Neural cell (in vitro differentiated cells): Measurements from ENCODE around the gene ACSS1.

Source experiments
- CTCF ChIP-seq: fragments of 450-650 bp; IDR thresholded peaks from 2 replicates; pipeline ENCODE4 v1.5.1; 2014; ENCODE audit warnings: antibody characterized with exemption, mild to moderate bottlenecking, moderate library complexity; ENCODE audit not compliant: poor library complexity, severe bottlenecking
- EP300 ChIP-seq: fragments of 450-650 bp; conservative IDR thresholded peaks from 2 replicates; pipeline ENCODE4 v1.6.1; 2014; ENCODE audit warnings: antibody characterized with exemption, mild to moderate bottlenecking, moderate library complexity; ENCODE audit not compliant: poor library complexity, severe bottlenecking
- EZH2 ChIP-seq: fragments of 200-600, 300-800 bp; shearing (Covaris generic), sonication (generic); IDR thresholded peaks from 2 replicates; pipeline ENCODE4 v1.6.1; 2014; ENCODE audit warnings: antibody characterized with exemption, low read length, borderline replicate concordance, mild to moderate bottlenecking; ENCODE audit not compliant: insufficient read depth, poor library complexity, severe bottlenecking
- MXI1 ChIP-seq: fragments of 450-650 bp; conservative IDR thresholded peaks from 2 replicates; pipeline ENCODE4 v1.6.1; 2014; ENCODE audit warnings: antibody characterized with exemption, mild to moderate bottlenecking; ENCODE audit not compliant: poor library complexity, severe bottlenecking
- POLR2AphosphoS5 ChIP-seq: IDR thresholded peaks from 2 replicates; pipeline ENCODE4 v1.6.1; 2012
- RAD21 ChIP-seq: fragments of 450-650 bp; conservative IDR thresholded peaks from 2 replicates; pipeline ENCODE4 v1.6.1; 2014; ENCODE audit warnings: antibody characterized with exemption, mild to moderate bottlenecking, moderate library complexity
- SMC3 ChIP-seq: fragments of 450-650 bp; conservative IDR thresholded peaks from 2 replicates; pipeline ENCODE4 v1.6.1; 2014; ENCODE audit warnings: antibody characterized with exemption, mild to moderate bottlenecking, moderate library complexity; ENCODE audit not compliant: poor library complexity
- TAF1 ChIP-seq: IDR thresholded peaks from 2 replicates; pipeline ENCODE4 v1.6.1; 2012; ENCODE audit warnings: low read depth
- TF ChIP-seq, protein P1 (sequence below): IDR thresholded peaks from 2 replicates; pipeline ENCODE4 v1.6.1; 2012; ENCODE audit warnings: borderline replicate concordance

GRCh38 chr20:25030007-25030648, 27.8 kb downstream of the ACSS1 start:
- TF ChIP-seq EZH2: no peak
- TF ChIP-seq CTCF: no peak
- TF ChIP-seq, protein P1, sequence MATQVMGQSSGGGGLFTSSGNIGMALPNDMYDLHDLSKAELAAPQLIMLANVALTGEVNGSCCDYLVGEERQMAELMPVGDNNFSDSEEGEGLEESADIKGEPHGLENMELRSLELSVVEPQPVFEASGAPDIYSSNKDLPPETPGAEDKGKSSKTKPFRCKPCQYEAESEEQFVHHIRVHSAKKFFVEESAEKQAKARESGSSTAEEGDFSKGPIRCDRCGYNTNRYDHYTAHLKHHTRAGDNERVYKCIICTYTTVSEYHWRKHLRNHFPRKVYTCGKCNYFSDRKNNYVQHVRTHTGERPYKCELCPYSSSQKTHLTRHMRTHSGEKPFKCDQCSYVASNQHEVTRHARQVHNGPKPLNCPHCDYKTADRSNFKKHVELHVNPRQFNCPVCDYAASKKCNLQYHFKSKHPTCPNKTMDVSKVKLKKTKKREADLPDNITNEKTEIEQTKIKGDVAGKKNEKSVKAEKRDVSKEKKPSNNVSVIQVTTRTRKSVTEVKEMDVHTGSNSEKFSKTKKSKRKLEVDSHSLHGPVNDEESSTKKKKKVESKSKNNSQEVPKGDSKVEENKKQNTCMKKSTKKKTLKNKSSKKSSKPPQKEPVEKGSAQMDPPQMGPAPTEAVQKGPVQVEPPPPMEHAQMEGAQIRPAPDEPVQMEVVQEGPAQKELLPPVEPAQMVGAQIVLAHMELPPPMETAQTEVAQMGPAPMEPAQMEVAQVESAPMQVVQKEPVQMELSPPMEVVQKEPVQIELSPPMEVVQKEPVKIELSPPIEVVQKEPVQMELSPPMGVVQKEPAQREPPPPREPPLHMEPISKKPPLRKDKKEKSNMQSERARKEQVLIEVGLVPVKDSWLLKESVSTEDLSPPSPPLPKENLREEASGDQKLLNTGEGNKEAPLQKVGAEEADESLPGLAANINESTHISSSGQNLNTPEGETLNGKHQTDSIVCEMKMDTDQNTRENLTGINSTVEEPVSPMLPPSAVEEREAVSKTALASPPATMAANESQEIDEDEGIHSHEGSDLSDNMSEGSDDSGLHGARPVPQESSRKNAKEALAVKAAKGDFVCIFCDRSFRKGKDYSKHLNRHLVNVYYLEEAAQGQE: no peak
- no peak for TF ChIP-seq MXI1
- no peak for TF ChIP-seq RAD21
- no peak for TF ChIP-seq POLR2AphosphoS5
- no peak for TF ChIP-seq EP300
- TF ChIP-seq TAF1: no peak
- no peak for TF ChIP-seq SMC3
